Neural progenitor cell (in vitro differentiated cells): ENCODE results near the gene TENT4A.

ENCODE experiments used
- CTCF ChIP-seq: fragments of 200-600 bp; sonication (generic); IDR thresholded peaks from 2 replicates; pipeline ENCODE4 v1.5.1; 2017; ENCODE audit warnings: antibody characterized with exemption, mild to moderate bottlenecking
- EZH2 ChIP-seq: fragments of 200-600 bp; sonication (generic); IDR thresholded peaks from 2 replicates; pipeline ENCODE4 v1.6.1; 2017; ENCODE audit warnings: antibody characterized with exemption, mild to moderate bottlenecking, moderate library complexity
- EZH2phosphoT487 ChIP-seq: fragments of 200-600 bp; sonication (generic); IDR thresholded peaks from 2 replicates; pipeline ENCODE4 v1.6.1; 2017; ENCODE audit warnings: antibody characterized with exemption

GRCh38 chr5:6752236-6752635, 39.0 kb downstream of the TENT4A start:
- TF ChIP-seq EZH2 (no peak), CTCF (no peak), EZH2phosphoT487 (no peak)
